Raji (cell line): Measurements from ENCODE around the gene ADAP2.

Experiments
- POLR2A ChIP-seq: IDR thresholded peaks from 2 replicates; pipeline ENCODE4 v1.6.1; 2011; ENCODE audit warnings: low read depth, low read length, control low read depth; ENCODE audit not compliant: insufficient read depth

Gene ADAP2

DNA sequence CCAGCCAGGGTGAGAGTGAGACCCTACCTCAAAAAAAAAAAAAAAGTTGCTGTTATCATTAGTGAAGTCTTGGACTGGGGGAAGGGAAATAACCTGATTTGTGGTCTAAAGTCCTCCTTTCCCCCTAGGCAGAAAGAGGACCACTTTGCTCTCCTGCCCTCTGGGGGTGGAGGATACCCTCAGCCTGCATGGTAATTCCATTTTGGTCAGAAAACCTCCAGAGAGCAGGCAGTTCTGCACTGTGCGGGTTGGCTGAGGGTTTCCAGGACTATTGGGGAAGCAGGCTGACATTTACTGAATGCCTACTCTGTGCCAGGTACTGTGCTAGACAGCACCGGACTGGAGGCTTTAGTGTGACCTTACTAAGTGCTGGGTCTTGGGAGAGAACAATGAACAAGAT, 2.6 kb downstream of the ADAP2 start:
- no peak for TF ChIP-seq POLR2A

DNA sequence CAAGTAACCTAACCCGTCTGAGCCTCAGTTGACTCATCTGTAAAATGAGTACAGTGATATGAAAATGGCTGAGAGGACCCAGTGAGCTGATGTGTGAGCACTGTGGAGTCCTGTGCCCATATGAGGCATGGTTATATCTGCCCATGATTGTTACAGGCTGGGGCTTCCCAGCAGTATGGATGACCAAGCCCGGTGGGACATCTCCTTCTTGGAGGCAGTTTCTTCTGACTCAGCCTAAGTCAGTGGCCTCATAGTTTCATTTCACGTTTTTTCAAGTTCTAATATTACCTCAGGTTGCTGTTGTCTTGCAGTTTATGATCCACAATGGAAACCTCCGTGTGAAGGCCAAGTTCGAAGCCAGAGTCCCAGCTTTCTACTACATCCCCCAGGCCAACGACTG, 4.8 kb downstream of the ADAP2 start:
- no peak for TF ChIP-seq POLR2A

GRCh38 chr17:30927756-30928155, 6.0 kb downstream of the ADAP2 start:
- no peak for TF ChIP-seq POLR2A

- no peak for TF ChIP-seq POLR2A
These were observed 6.8 kb downstream of the ADAP2 start for GRCh38 chr17:30928584-30928983.

- TF ChIP-seq POLR2A: no peak
These were observed 7.4 kb downstream of the ADAP2 start for GRCh38 chr17:30929081-30929633.

DNA sequence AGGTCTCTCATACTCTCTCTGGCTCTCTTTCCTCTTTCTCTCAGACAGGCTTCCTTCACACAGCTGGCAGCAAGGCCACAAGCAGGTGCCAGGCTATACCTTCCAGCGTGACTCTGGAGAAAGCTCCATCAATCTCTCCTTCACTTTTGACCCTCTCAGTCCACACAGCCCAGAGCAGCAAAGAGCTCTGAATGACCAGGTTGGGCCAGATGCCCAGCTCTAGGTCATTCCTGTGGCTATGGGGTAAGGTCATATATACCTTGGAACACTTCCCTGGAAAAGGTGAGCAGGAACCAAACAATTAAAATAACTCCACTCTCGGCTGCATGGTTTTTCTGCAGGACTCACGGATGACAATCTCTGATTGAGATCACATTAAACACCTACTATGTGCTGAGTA, 8.8 kb downstream of the ADAP2 start:
- no peak for TF ChIP-seq POLR2A

GRCh38 chr17:30933966-30934365, 12.2 kb downstream of the ADAP2 start:
- TF ChIP-seq POLR2A: no peak

DNA sequence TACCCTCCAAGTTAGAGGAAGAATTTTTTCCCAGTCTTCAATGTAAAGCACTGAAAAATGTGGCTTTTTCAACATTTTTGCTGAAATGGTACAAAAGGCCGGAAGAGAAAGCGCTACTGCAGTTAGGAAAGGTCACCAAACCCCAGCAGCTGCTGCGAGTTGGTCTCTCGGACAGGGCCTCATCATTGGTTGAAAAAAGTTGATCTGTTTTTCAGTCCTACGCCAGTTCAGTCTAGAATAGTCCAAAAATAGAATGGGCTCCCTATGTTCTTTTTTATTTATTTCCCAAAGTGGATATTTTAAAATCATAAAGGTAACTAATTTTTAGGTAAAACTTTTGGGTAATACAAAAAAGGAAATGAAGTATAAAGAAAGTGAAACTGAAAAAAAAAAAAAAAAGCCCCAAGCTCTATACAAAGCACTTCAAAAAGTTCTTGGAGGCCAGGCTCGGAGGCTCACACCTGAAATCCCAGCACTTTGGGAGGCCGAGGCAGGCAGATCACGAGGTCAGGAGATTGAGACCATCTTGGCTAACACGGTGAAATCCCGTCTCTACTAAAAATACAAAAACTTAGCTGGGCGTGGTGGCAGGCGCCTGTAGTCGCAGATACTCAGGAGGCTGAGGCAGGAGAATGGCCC, 17.4 kb downstream of the ADAP2 start:
- no peak for TF ChIP-seq POLR2A

DNA sequence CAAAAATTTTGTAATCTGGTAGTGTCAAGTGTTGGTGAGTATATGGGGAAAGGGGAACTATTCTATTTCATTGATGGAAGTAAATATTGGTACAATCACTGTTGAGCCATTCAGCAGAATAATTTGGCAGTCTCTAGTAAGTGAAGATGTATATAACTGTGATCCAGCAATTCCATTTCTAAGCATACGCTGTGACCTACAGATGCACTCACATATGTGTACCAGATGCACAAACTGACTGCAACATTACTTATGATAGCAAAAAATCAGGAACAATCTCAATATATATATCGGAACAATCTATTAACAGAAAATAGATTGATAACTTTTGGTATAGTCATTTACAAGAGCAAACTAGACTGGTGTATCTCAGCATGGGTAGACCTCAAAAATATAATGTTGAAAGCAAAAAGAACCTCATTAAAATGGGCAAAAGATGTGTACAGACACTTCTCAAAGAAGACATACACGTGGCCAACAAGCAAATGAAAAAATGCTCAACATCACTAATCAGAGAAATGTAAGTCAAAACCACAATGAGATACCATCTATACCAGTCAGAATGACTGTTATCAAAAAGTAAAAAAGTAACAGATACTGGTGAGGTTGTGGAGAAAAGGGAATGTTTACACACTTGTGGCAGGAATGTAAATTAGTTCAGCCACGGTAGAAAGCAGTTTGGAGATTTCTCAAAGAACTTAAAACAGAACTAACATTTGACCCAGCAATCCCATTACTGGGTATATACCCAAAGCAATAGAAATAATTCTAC, 20.7 kb downstream of the ADAP2 start:
- TF ChIP-seq POLR2A: no peak

DNA sequence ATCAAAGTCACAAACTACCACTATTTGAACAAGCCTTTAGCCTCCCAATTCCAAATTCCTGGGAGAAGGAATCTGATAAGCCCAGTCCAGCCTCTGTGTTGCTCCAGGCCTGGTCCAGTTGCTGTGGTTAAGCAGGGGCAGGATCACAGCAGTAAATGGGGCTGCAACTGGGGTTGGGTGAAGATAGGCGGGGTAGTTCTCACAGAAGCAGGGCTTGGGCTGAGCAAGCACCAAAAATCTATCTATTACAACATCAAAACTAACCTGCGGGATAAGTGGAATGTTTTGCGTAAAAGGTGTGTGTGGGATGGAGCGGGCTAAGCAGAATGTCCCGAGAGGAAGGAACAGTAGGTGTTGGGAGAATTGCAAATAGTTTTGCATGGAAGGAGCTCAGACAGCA, 26.1 kb downstream of the ADAP2 start:
- no peak for TF ChIP-seq POLR2A

DNA sequence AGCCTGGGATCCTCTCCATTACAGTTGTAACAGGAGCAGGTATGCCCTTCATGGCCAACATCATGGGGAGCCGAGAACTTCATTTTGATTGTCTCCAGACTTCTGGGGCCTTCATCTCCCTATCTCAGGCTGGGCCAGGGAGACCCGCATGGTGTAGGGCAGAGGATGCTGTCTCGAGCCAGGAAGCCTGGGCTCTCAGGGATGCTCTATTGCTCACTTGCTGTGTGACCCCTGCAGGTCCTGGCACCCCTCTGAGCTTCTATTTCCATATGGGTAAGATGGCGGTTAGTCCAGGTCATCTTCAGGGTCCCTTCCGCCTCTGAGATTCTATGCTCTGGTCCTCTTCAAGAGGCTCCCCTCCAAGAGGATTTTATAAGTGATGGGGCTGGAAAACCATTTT, 28.4 kb downstream of the ADAP2 start:
- no peak for TF ChIP-seq POLR2A

- TF ChIP-seq POLR2A: no peak
These were observed 29.1 kb downstream of the ADAP2 start for GRCh38 chr17:30950669-30951399.

DNA sequence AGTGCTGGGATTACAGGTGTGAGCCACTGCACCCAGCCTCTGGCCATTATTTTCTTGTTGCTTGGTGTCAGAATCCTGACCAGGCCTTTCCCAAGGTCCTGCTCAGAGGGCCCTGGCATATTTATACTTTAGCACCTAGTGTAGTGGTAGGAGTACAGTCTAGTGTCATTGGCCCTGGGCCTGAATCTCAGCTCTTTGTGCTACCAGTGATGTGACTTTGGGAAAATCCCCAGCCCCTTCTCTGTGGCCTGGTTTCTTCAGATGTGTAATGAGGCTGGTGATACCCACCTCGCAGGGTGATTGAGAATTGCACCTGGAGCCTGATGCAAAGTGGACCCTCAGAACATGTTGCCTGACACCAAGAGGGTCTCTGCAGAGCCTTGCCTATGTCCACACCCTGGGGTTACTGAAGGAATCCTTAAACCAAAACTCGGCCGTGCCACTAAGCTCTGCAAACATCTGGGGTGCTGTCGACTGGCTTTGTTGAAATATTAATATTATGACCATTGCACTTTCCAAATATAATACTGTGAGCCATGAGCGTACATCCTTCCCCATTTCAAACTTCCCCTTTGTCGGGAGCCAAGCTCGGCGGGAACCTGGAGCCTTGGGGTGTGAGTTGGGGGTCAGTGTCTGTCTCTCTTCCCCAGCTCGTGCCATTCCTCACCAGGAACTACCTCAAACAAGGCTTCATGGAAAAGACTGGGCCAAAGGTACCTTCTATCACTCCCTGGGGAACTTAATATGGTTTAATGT, 31.1 kb downstream of the ADAP2 start:
- TF ChIP-seq POLR2A: no peak

DNA sequence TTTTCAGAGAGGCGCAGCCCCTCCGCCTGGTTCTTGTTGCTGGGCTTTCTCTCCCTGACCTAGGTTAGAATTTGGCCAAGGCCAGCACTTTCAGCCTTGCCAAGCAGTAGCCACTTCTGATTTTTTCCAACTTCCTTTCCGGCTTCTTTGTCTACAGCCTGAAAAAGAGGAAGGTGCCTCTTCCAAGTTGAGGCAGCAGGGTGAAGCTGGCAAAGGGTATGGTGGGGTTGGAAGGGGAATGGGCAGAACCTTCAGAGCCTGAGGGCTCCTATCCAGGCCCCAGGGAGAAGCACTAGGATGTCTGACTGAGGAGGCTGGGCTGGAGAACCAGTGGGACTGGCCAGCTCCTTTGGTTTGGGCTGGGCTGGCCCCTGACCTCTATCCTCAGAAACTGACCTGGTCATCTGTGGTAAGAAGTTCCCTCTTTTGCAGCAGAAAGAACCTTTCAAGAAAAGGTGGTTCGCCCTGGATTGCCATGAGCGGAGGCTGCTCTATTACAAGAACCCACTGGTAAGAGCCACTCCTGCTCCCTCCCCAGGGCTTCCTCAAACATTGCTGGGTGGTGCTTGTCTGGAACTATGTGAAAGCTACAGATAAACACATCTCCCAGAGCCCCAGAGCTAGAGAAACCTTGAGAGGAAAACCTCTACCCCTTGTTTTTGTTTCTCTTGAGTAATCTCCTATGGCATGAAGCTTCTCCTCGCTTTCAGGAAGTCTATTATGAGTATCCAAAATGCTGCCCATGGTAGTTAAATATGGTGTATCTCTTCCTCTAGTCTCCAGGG, 32.5 kb downstream of the ADAP2 start:
- TF ChIP-seq POLR2A: no peak
